IMR-90 (cell line): ENCODE measurements around the gene ASCL5. TPM values are rescaled to one million over a fixed set of nuclear protein-coding genes. Genes with fewer than 3 reads are reported as not detected.

Experiments used
- ATAC-seq: fragments of 200-7000 bp; cut with Tn5 transposase; 2 replicates; pipeline ENCODE4 v1.9.1; 2020; ENCODE audit warnings: low read depth, mild to moderate bottlenecking, moderate library complexity
- BruUV-seq: library from RNA; stranded (reverse); fragments of 400-500 nt; replicated peaks from 2 replicates; lab custom pipeline; 2021; lab: Mats Ljungman, UMichigan
- CTCF ChIA-PET: fragments of 300-600 bp; formaldehyde crosslinking; extraction: SDS; loops from one replicate; lab custom pipeline; 2021; ENCODE audit warnings: antibody characterized with exemption; lab: Yijun Ruan, JAX
- POLR2A ChIA-PET: fragments of 300-600 bp; sonication (Branson Sonifier 250); formaldehyde crosslinking; loops from one replicate; lab custom pipeline; 2022; ENCODE audit warnings: antibody characterized with exemption; ENCODE audit not compliant: unreplicated experiment; lab: Charles Lee
- DNase-seq: peaks from one replicate; pipeline ENCODE4 v3.0.0; 2013
- H2AFZ ChIP-seq: replicated peaks from 2 replicates; pipeline ENCODE3; 2013; ENCODE audit warnings: low read length, mild to moderate bottlenecking; ENCODE audit not compliant: poor library complexity
- H2AK5ac ChIP-seq: 2 replicates; pipeline ENCODE4 v1.6.1; 2013; ENCODE audit warnings: low read depth, low read length, inconsistent platforms
- H2AK9ac ChIP-seq: replicated peaks from 2 replicates; pipeline ENCODE3; 2013; ENCODE audit warnings: mild to moderate bottlenecking, low read depth, low read length, moderate library complexity; ENCODE audit not compliant: poor library complexity
- H2BK120ac ChIP-seq: 2 replicates; pipeline ENCODE4 v1.6.1; 2013; ENCODE audit warnings: low read depth, low read length, inconsistent platforms
- H2BK15ac ChIP-seq: 3 replicates; pipeline ENCODE4 v1.6.1; 2013; ENCODE audit warnings: low read depth, low read length, inconsistent platforms
- H2BK20ac ChIP-seq: 2 replicates; pipeline ENCODE4 v1.6.1; 2013; ENCODE audit warnings: low read depth, mild to moderate bottlenecking, inconsistent platforms, low read length, moderate library complexity
- H2BK5ac ChIP-seq: 2 replicates; pipeline ENCODE4 v1.6.1; 2013; ENCODE audit warnings: mild to moderate bottlenecking, low read depth, low read length, inconsistent platforms; ENCODE audit not compliant: poor library complexity, severe bottlenecking
- H3K14ac ChIP-seq: replicated peaks from 2 replicates; pipeline ENCODE4 v1.6.1; 2013; ENCODE audit warnings: low read depth, low read length, inconsistent platforms
- H3K18ac ChIP-seq: 2 replicates; pipeline ENCODE4 v1.6.1; 2013; ENCODE audit warnings: low read depth, low read length, control low read depth
- H3K23ac ChIP-seq: 2 replicates; pipeline ENCODE4 v1.6.1; 2013; ENCODE audit warnings: low read depth, low read length, inconsistent platforms
- H3K27ac ChIP-seq: 2 replicates; pipeline ENCODE4 v1.5.1; 2013; ENCODE audit warnings: mild to moderate bottlenecking, control low read depth, low read length; ENCODE audit not compliant: insufficient read depth
- H3K27me3 ChIP-seq: 2 replicates; pipeline ENCODE4 v1.6.1; 2013; ENCODE audit warnings: low read length; ENCODE audit not compliant: control insufficient read depth, insufficient read depth
- H3K36me3 ChIP-seq: 2 replicates; pipeline ENCODE4 v1.6.1; 2013; ENCODE audit warnings: low read length, mixed read lengths; ENCODE audit not compliant: control insufficient read depth, insufficient read depth
- H3K4ac ChIP-seq: 2 replicates; pipeline ENCODE4 v1.6.1; 2013; ENCODE audit warnings: low read depth, low read length, inconsistent platforms
- H3K4me1 ChIP-seq: 2 replicates; pipeline ENCODE4 v1.6.1; 2013; ENCODE audit warnings: low read length, mixed read lengths; ENCODE audit not compliant: control insufficient read depth, insufficient read depth
- H3K4me2 ChIP-seq: 2 replicates; pipeline ENCODE4 v1.6.1; 2013; ENCODE audit warnings: low read depth, mild to moderate bottlenecking, control low read depth, low read length, moderate library complexity
- H3K4me3 ChIP-seq: 2 replicates; pipeline ENCODE4 v1.5.1; 2013; ENCODE audit warnings: low read depth, mild to moderate bottlenecking, control low read depth, low read length, moderate library complexity; ENCODE audit not compliant: insufficient read depth
- H3K56ac ChIP-seq: 2 replicates; pipeline ENCODE4 v1.6.1; 2013; ENCODE audit warnings: low read length, inconsistent platforms; ENCODE audit not compliant: insufficient read depth; ENCODE audit errors: extremely low read depth
- H3K79me1 ChIP-seq, 2 experiments: 2 replicates each; pipeline ENCODE4 v1.6.1; 2013; ENCODE audit warnings: low read length in 2 of 2, inconsistent platforms in 1 of 2, low read depth in 1 of 2
- H3K9ac ChIP-seq: 2 replicates; pipeline ENCODE4 v1.6.1; 2013; ENCODE audit warnings: low read depth, low read length, control low read depth
- H3K9me1 ChIP-seq: 2 replicates; pipeline ENCODE4 v1.6.1; 2013; ENCODE audit warnings: low read length, inconsistent platforms; ENCODE audit not compliant: insufficient read depth
- H3K9me3 ChIP-seq: 2 replicates; pipeline ENCODE4 v1.6.1; 2013; ENCODE audit warnings: low read length; ENCODE audit not compliant: control insufficient read depth, insufficient read depth
- H4K20me1 ChIP-seq: 2 replicates; pipeline ENCODE4 v1.6.1; 2013; ENCODE audit warnings: low read length, inconsistent platforms; ENCODE audit not compliant: insufficient read depth
- H4K5ac ChIP-seq: 2 replicates; pipeline ENCODE4 v1.6.1; 2013; ENCODE audit warnings: mild to moderate bottlenecking, low read depth, low read length, control low read depth
- H4K8ac ChIP-seq, 2 experiments: 2 replicates each; pipeline ENCODE4 v1.6.1; 2013; ENCODE audit warnings: low read depth in 2 of 2, low read length in 2 of 2, control low read depth in 1 of 2, inconsistent platforms in 1 of 2
- H4K91ac ChIP-seq: 2 replicates; pipeline ENCODE4 v1.6.1; 2013; ENCODE audit warnings: low read depth, low read length, inconsistent platforms; ENCODE audit not compliant: insufficient read depth
- CEBPB ChIP-seq: IDR thresholded peaks from 2 replicates; pipeline ENCODE4 v1.6.1; 2012; ENCODE audit warnings: low read depth, low read length, improper control_type of control experiment
- FOS ChIP-seq: fragments of 150-350 bp; IDR thresholded peaks from 2 replicates; pipeline ENCODE4 v1.6.1; 2016; ENCODE audit warnings: low read depth, low read length
- MAFK ChIP-seq: IDR thresholded peaks from 2 replicates; pipeline ENCODE4 v1.6.1; 2012; ENCODE audit warnings: low read depth, low read length, improper control_type of control experiment
- MXI1 ChIP-seq: IDR thresholded peaks from 2 replicates; pipeline ENCODE4 v1.6.1; 2012; ENCODE audit warnings: low read depth, mild to moderate bottlenecking, low read length, moderate library complexity, borderline replicate concordance
- POLR2A ChIP-seq: IDR thresholded peaks from 2 replicates; pipeline ENCODE4 v1.6.1; 2012; ENCODE audit warnings: mild to moderate bottlenecking, low read depth, low read length
- RAD21 ChIP-seq: IDR thresholded peaks from 2 replicates; pipeline ENCODE4 v1.6.1; 2012; ENCODE audit warnings: low read length, improper control_type of control experiment
- WGBS, 2 experiments: methylation state at CpG; one replicate each; pipeline versions ENCODE4 v1.1.5 to v1.1.7; 2013; ENCODE audit warnings: missing lambda C conversion rate in 2 of 2; ENCODE audit not compliant: insufficient read length in 1 of 2; ENCODE audit errors: extremely low coverage in 2 of 2; 5-methylcytosine and 5-hydroxymethylcytosine counted together
- dilution Hi-C: fragments of 300-500 bp; cut with HindIII; formaldehyde crosslinking; loops from one replicate; pipeline ENCODE4 v1.14.3; 2018; ENCODE audit warnings: low sequenced_read_pairs; ENCODE audit not compliant: unreplicated experiment
- in situ Hi-C: fragments of 300-500 bp; cut with MboI; formaldehyde crosslinking; loops from 3 replicates; pipeline ENCODE4 v1.14.3; 2019; ENCODE audit warnings: low sequenced_read_pairs, inconsistent platforms, mixed read lengths
- intact Hi-C: fragments of 100-400 bp; cut with micrococcal nuclease; formaldehyde crosslinking; loops from 2 replicates; pipeline ENCODE4 v1.10.0; 2022
- polyA plus RNA-seq, 3 experiments: library from polyadenylated mRNA; depleted of rRNA; stranded (reverse); fragments of >200 nt; gene quantifications; 2 replicates each; pipeline ENCODE4 v1.2.3, GENCODE V29; 2012; ENCODE audit warnings: low replicate concordance in 1 of 3
- total RNA-seq: library from RNA; depleted of rRNA; stranded (reverse); fragments of >200 nt; gene quantifications from 2 replicates; pipeline ENCODE4 v1.2.3, GENCODE V29; 2012
- TF ChIP-seq, protein P1 (sequence below): fragments of 150-350 bp; IDR thresholded peaks from 2 replicates; pipeline ENCODE4 v1.6.1; 2016; ENCODE audit warnings: low read depth, mild to moderate bottlenecking, low read length, moderate library complexity, borderline replicate concordance
- TF ChIP-seq, protein P2 (sequence below): conservative IDR thresholded peaks from 2 replicates; pipeline ENCODE4 v1.5.1; 2012; ENCODE audit warnings: mild to moderate bottlenecking, low read depth, low read length, improper control_type of control experiment
- TF ChIP-seq, protein P3 (sequence below): fragments of 150-350 bp; IDR thresholded peaks from 2 replicates; pipeline ENCODE4 v1.6.1; 2017; ENCODE audit warnings: mild to moderate bottlenecking, antibody characterized with exemption, low read length, low read depth

ASCL5 gene
- total and polyA plus RNA-seq, 2 of the 4 experiments (the other 2 are of a cell fraction): not detected

DNA sequence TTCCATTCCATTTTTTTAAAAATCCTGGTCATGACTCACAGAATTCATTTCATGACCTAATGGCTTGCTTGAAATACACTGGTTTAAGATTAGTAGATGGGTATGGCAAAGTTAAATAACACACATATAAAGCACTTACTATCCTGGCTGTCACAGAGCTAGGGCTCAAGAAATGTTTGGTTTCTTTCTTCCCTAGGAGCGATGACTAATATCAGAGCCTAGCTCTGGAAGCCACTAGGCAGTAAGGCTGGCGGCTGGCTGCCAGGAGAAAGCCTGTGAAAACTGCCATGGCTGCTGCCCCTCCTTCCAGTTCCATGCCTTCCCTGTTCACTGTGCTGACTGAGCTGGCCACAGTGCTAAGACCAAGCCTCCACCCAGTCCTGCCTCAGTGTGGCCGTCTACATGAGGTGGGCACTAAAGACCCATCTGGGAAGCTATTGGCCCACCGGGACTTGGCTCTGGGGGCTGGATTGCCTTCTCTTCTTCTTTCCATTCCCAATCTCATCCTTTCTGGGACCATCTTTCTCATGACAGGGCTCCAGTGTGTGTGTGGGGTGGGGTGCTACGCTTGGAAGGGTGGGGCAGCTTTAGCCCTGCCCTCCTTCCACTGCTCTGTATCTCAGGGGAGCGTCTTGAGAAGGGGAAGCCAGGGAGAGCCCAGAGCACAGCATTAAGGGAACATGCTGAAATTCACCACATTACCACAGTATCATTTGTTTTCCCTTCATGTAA is 10.8 kb upstream of the ASCL5 start:
- no peak overlapping the region for H4K8ac ChIP-seq
- no peak overlapping the region for H2BK20ac ChIP-seq
- H3K79me1 ChIP-seq: peaks cover 0 to 18% of the 10 kb centered on the region in 2 experiments; a peak in 2 of 4 replicates
- H3K18ac ChIP-seq: no peak overlapping the region
- H2BK15ac ChIP-seq: no peak overlapping the region
- no peak overlapping the region for H3K4me3 ChIP-seq
- no peaks in the 10 kb centered on the region for H3K27me3 ChIP-seq
- H2AK9ac ChIP-seq: peak overlapping the region; percentile 7
- H3K56ac ChIP-seq: no peak overlapping the region
- BruUV-seq: no TSS peak
- DNase-seq (peak; percentile 97), ATAC-seq (peak; percentile 94)
- H2AFZ ChIP-seq: peak overlapping the region; percentile 7
- H3K27ac ChIP-seq: peak overlapping the region; percentile 38
- H3K4me1 ChIP-seq: peaks cover 13% of the 10 kb centered on the region
- H4K5ac ChIP-seq: no peak overlapping the region
- no CpG with 5 or more reads among the region's 6 CpGs for WGBS, 2 experiments
- H3K4ac ChIP-seq: peak overlapping the region; percentile 31; the same call in 1 of the 2 replicates
- H3K4me2 ChIP-seq: no peak overlapping the region
- H3K14ac ChIP-seq: no peak overlapping the region
- CTCF ChIA-PET: no interaction called here
- H2BK120ac ChIP-seq: no peak overlapping the region
- in situ Hi-C loops (no loop called here), dilution Hi-C loops (no loop called here), intact Hi-C loops (loop anchor here (1.0 kb wide), 1 partner anchor 17 kb away; the partner anchor contains the start of gene TMEM9)
- peaks cover 30% of the 10 kb centered on the region for H4K20me1 ChIP-seq
- H3K9me1 ChIP-seq: peaks cover 22% of the 10 kb centered on the region
- POLR2A ChIA-PET: no interaction called here
- H4K91ac ChIP-seq: peak overlapping the region; percentile 17; the same call in 1 of the 2 replicates
- peaks cover 48% of the 10 kb centered on the region for H3K36me3 ChIP-seq
- no peak overlapping the region for H3K23ac ChIP-seq
- H2BK5ac ChIP-seq: no peak overlapping the region
- no peaks in the 10 kb centered on the region for H3K9me3 ChIP-seq
- H3K9ac ChIP-seq: no peak overlapping the region
- TF ChIP-seq POLR2A (no peak), CEBPB (0 out of 2 replicates have a peak, but pooled peaks have one; percentile 7), MXI1 (peak; percentile 65; the same call in 1 of the 2 replicates), FOS (peak; percentile 50; the same call in 1 of the 2 replicates), RAD21 (peak; percentile 8; the same call in 1 of the 2 replicates), MAFK (no peak)
- TF ChIP-seq, protein P1, sequence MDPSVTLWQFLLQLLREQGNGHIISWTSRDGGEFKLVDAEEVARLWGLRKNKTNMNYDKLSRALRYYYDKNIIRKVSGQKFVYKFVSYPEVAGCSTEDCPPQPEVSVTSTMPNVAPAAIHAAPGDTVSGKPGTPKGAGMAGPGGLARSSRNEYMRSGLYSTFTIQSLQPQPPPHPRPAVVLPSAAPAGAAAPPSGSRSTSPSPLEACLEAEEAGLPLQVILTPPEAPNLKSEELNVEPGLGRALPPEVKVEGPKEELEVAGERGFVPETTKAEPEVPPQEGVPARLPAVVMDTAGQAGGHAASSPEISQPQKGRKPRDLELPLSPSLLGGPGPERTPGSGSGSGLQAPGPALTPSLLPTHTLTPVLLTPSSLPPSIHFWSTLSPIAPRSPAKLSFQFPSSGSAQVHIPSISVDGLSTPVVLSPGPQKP: no peak
- TF ChIP-seq, protein P2, sequence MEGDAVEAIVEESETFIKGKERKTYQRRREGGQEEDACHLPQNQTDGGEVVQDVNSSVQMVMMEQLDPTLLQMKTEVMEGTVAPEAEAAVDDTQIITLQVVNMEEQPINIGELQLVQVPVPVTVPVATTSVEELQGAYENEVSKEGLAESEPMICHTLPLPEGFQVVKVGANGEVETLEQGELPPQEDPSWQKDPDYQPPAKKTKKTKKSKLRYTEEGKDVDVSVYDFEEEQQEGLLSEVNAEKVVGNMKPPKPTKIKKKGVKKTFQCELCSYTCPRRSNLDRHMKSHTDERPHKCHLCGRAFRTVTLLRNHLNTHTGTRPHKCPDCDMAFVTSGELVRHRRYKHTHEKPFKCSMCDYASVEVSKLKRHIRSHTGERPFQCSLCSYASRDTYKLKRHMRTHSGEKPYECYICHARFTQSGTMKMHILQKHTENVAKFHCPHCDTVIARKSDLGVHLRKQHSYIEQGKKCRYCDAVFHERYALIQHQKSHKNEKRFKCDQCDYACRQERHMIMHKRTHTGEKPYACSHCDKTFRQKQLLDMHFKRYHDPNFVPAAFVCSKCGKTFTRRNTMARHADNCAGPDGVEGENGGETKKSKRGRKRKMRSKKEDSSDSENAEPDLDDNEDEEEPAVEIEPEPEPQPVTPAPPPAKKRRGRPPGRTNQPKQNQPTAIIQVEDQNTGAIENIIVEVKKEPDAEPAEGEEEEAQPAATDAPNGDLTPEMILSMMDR: no peak
- TF ChIP-seq, protein P3, sequence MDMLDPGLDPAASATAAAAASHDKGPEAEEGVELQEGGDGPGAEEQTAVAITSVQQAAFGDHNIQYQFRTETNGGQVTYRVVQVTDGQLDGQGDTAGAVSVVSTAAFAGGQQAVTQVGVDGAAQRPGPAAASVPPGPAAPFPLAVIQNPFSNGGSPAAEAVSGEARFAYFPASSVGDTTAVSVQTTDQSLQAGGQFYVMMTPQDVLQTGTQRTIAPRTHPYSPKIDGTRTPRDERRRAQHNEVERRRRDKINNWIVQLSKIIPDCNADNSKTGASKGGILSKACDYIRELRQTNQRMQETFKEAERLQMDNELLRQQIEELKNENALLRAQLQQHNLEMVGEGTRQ: no peak
- no peak overlapping the region for H2AK5ac ChIP-seq
